Activated CD4-positive, alpha-beta T cell treated with anti-CD3 and anti-CD28 coated beads, Interleukin-2, amount 50 U/mL, for 1 hour (primary cell): ENCODE data around the gene SLC1A2.

Experiments used
- DNase-seq: peaks from one replicate; pipeline ENCODE4 v3.0.0-alpha.2; 2020

The SLC1A2 gene

GRCh38 chr11:35293699-35294098 is 125.7 kb downstream of the SLC1A2 start:
- DNase-seq: no peak

- no peak for DNase-seq
Observed at GRCh38 chr11:35293035-35293434, 126.3 kb downstream of the SLC1A2 start.

- no peak for DNase-seq
Observed at GRCh38 chr11:35292279-35292678, 127.1 kb downstream of the SLC1A2 start.

GRCh38 chr11:35290876-35291275 is 128.5 kb downstream of the SLC1A2 start:
- DNase-seq: no peak

- DNase-seq: no peak
Observed at GRCh38 chr11:35289821-35290220, 129.5 kb downstream of the SLC1A2 start.

GRCh38 chr11:35288817-35289541 is 130.4 kb downstream of the SLC1A2 start:
- no peak for DNase-seq

- no peak for DNase-seq
Observed at GRCh38 chr11:35288309-35288708, 131.0 kb downstream of the SLC1A2 start.

- no peak for DNase-seq
Observed at GRCh38 chr11:35287344-35287890, 131.9 kb downstream of the SLC1A2 start.

- no peak for DNase-seq
Observed at GRCh38 chr11:35286126-35286525, 133.2 kb downstream of the SLC1A2 start.

- DNase-seq: no peak
Observed at GRCh38 chr11:35285471-35285870, 133.9 kb downstream of the SLC1A2 start.

- DNase-seq: no peak
Observed at GRCh38 chr11:35282221-35282882, 137.0 kb downstream of the SLC1A2 start.

GRCh38 chr11:35281169-35281688 is 138.1 kb downstream of the SLC1A2 start:
- no peak for DNase-seq

- no peak for DNase-seq
Observed at GRCh38 chr11:35280727-35281126, 138.6 kb downstream of the SLC1A2 start.

GRCh38 chr11:35277827-35278226 is 141.5 kb downstream of the SLC1A2 start:
- no peak for DNase-seq

GRCh38 chr11:35276396-35277145 is 142.8 kb downstream of the SLC1A2 start:
- no peak for DNase-seq

GRCh38 chr11:35275786-35276170 is 143.6 kb downstream of the SLC1A2 start:
- no peak for DNase-seq

- no peak for DNase-seq
Observed at GRCh38 chr11:35274909-35275785, 144.2 kb downstream of the SLC1A2 start.

GRCh38 chr11:35272391-35272902 is 146.9 kb downstream of the SLC1A2 start:
- peak; percentile 20 for DNase-seq

GRCh38 chr11:35271031-35271430 is 148.3 kb downstream of the SLC1A2 start:
- DNase-seq: no peak

GRCh38 chr11:35270342-35270741 is 149.0 kb downstream of the SLC1A2 start:
- no peak for DNase-seq

- DNase-seq: no peak
Observed at GRCh38 chr11:35267504-35267903, 151.9 kb downstream of the SLC1A2 start.
